OCI-LY7 (cell line): ENCODE measurements around the gene ATP6V1A.

ENCODE experiments used
- EZH2phosphoT487 ChIP-seq: fragments of 200-600 bp; sonication (generic); IDR thresholded peaks from 2 replicates; pipeline ENCODE4 v1.6.1; 2018; ENCODE audit warnings: low read depth, borderline replicate concordance, mild to moderate bottlenecking, mixed run types, antibody characterized with exemption, low read length, moderate library complexity, mixed read lengths
- TF ChIP-seq, protein P1 (sequence below): fragments of 200-600 bp; sonication (generic); conservative IDR thresholded peaks from 2 replicates; pipeline ENCODE4 v1.5.1; 2014; ENCODE audit warnings: mild to moderate bottlenecking, antibody characterized with exemption, low read length, moderate library complexity, mixed read lengths

GRCh38 chr3:113828600-113828999 is 81.8 kb downstream of the ATP6V1A start:
- TF ChIP-seq, protein P1, sequence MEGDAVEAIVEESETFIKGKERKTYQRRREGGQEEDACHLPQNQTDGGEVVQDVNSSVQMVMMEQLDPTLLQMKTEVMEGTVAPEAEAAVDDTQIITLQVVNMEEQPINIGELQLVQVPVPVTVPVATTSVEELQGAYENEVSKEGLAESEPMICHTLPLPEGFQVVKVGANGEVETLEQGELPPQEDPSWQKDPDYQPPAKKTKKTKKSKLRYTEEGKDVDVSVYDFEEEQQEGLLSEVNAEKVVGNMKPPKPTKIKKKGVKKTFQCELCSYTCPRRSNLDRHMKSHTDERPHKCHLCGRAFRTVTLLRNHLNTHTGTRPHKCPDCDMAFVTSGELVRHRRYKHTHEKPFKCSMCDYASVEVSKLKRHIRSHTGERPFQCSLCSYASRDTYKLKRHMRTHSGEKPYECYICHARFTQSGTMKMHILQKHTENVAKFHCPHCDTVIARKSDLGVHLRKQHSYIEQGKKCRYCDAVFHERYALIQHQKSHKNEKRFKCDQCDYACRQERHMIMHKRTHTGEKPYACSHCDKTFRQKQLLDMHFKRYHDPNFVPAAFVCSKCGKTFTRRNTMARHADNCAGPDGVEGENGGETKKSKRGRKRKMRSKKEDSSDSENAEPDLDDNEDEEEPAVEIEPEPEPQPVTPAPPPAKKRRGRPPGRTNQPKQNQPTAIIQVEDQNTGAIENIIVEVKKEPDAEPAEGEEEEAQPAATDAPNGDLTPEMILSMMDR, result no peak
- TF ChIP-seq EZH2phosphoT487, result no peak
